GM18517 (cell line): ENCODE data around the gene NAA50.

Experiments used
- ATAC-seq: cut with Tn5 transposase; IDR thresholded peaks from one replicate; pipeline ENCODE4 v1.9.1; 2021; ENCODE audit warnings: mild to moderate bottlenecking, moderate library complexity; ENCODE audit not compliant: unreplicated experiment

NAA50 gene

GRCh38 chr3:113745756-113746547, at the start of gene NAA50:
TSS of gene NAA50 (minus strand) at chr3:113746249. CDS start at chr3:113745949, 300 bp downstream.
- peak; percentile 36 for ATAC-seq

DNA sequence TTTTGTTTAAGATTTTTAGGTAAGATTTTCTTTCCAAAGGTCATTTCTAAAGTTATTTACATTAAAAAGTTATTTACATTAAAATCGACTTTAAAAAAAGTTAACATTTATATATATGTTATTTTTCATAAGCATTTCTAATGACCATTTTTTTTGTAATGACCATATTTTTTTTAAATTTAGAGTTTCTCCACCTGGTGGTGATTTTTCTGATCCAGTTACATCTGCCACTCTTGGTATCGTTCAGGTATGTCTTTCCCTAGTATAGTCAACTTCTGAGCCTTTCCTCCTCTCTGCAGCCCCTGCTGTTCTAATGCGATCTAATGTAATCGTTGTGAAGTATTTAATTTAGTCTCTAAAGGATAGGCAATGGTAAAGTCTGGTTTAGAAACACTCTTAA, 49.6 kb upstream of the NAA50 start:
- no peak for ATAC-seq

DNA sequence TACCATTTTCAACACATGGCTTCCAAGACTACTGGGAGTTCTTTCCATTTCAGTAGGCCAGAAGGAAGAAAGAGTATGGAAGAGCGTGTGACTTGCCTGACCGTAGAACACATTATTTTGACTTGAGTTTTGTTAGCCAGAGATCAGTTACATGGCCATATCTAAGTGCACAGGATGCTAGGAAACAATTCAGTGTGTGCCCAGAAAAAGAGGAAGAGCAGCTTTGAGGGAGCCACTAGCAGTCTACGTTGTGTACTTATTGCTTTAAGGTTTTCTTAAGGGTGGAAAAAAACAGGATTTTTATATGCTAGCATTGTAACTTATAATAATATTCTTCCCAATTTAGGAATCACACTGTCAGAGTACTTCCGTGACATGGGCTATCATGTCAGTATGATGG, 48.5 kb upstream of the NAA50 start:
- ATAC-seq: no peak

- no peak for ATAC-seq
Observed at GRCh38 chr3:113791381-113791780, 45.3 kb upstream of the NAA50 start.

- ATAC-seq: peak; percentile 4
Observed at GRCh38 chr3:113783980-113784379, 37.9 kb upstream of the NAA50 start.

DNA sequence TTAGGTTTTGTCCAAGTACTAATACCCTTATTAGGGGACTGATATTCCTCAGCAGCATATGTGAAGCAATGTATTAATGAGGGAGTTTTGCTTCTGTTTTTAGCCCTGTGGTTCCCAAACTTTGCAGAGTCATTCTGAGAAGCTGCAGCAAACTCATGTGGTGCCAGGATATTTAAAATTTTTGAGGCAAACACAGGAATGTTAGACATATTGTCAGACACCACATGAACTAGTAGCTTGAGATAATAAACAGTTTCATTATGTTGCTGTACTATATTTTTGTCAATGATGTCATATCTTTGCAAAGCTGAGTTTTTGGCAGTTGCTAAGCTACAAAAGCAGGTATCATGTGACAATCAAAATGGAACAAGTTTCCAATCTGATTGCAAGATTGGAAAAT, 37.4 kb upstream of the NAA50 start:
- peak; percentile 74 for ATAC-seq

GRCh38 chr3:113776564-113776963, 30.5 kb upstream of the NAA50 start:
- ATAC-seq: no peak

GRCh38 chr3:113775516-113775915, 29.5 kb upstream of the NAA50 start:
- no peak for ATAC-seq

DNA sequence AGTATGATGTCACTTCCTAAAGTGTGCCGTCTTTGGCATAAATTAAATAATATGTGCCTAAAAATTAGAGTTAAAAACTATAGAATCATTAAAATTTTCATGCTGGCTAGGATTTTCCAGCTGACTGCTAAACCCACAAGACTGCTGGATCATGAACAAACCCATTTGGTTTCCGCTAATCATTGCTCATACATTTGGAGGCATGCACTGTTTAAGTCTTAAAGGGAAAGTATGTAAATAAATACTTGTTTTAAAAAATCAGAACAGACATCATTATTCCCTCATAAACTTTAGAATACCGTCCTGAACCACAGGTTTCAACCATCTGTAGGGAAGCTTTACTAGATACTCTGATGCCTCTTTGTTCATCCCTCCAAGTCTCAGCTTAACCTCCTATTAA, 27.3 kb upstream of the NAA50 start:
- no peak for ATAC-seq

- ATAC-seq: no peak
Observed at GRCh38 chr3:113771993-113772392, 25.9 kb upstream of the NAA50 start.

GRCh38 chr3:113769551-113769950, 23.5 kb upstream of the NAA50 start:
- ATAC-seq: no peak

- ATAC-seq: no peak
Observed at GRCh38 chr3:113764698-113765097, 18.6 kb upstream of the NAA50 start.

GRCh38 chr3:113758389-113759024, 12.5 kb upstream of the NAA50 start:
- ATAC-seq: no peak

GRCh38 chr3:113754494-113755159, 8.6 kb upstream of the NAA50 start:
- peak; percentile 48 for ATAC-seq

- no peak for ATAC-seq
Observed at GRCh38 chr3:113753376-113753985, 7.4 kb upstream of the NAA50 start.

GRCh38 chr3:113751141-113751540, 5.1 kb upstream of the NAA50 start:
- ATAC-seq: no peak

DNA sequence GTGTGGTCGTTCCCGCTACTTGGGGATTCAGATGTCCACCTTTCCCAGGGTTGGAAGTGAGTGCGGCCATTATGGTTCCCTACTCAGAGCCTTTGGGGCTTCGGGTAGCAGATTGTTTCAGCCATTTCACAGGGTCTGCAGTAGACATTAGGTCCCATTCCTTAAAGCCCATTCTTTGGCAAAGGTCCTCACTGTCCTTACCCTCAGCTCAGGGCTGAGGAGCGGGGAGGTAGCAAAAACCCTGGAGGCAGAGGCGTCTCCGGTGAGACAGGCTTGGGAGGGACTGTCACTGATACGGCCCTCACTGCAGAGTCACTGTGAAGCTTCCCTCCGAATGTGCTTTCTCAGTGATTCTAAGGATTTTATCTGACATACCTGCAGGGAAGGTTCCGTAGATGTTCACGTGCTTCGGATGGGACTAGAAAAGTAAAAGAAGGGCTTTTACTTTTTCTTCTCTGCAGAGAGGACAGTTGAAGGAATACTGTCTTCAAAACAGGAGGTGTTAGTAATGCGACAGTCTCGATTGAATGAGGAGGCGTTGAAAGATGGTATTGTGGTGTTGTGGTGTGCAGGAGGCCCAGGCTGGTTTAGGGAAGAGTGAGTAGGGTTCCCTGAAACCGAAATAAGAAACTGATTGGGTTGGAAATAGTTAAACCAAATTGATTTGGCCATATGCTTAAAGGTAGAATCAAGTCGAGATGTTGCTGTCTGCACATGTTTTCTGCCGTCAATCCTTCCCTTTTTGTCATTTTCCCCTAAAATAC, 1.4 kb upstream of the NAA50 start:
- ATAC-seq: no peak

GRCh38 chr3:113746548-113747282, 666 bp upstream of the NAA50 start, which contains the start of gene ATP6V1A:
TSS of gene ATP6V1A (plus strand) at chr3:113747035. CDS start at chr3:113778754, 31,719 bp downstream.
- peak; percentile 30 for ATAC-seq

- peak; percentile 67 for ATAC-seq
Observed at GRCh38 chr3:113744941-113745755, 901 bp downstream of the NAA50 start.
